NCI-H2029 treated with DMSO at 0.1 percent for 48 hours (cell line): ENCODE results near the gene TBCA.

Experiments
- DNase-seq: peaks from one replicate; lab custom pipeline; 2025; lab: John Stamatoyannopoulos, UW

TBCA gene, protein sequence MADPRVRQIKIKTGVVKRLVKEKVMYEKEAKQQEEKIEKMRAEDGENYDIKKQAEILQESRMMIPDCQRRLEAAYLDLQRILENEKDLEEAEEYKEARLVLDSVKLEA

DNA sequence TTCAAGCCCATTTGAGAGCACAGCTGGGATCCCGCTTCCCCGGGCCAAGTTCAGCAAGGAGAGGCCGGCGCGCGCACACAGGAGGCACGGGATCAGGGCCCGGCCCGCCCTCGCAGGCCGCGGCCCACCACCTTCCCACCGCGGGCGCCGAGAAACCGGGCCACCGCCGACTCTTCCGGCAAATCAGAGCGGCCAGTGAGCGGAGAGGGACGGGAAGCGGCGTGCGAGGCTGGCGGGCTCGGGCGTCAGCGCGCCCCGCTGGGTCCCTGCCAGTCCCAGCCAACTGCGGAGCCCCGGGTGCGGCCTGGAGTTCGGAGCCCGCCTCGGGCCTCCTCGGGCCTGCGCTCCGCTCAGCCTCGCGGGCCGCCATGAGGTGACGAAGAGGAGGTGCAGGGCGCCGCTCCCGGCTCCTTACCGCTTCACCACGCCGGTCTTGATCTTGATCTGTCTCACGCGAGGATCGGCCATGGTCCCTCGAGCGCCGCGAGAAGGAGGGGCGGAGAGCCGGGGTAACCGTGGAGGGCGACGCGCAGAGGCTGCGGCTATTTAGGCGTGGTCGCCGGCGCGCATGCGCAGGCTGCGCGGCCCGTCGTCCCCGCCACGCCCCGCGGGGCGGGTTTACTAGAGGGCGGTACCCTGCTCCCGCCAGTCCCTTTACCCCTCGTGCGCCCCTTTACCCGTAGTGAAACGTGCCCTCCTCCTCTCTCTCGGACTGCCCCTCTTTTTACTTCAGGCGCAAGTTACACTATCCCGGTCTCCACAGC lies at the start of gene TBCA:
TBCA (minus strand) TSS at position 550 of the 764 bp plus-strand sequence; CDS start at position 468, 82 bp downstream.
- DNase-seq: peak; percentile 54

DNA sequence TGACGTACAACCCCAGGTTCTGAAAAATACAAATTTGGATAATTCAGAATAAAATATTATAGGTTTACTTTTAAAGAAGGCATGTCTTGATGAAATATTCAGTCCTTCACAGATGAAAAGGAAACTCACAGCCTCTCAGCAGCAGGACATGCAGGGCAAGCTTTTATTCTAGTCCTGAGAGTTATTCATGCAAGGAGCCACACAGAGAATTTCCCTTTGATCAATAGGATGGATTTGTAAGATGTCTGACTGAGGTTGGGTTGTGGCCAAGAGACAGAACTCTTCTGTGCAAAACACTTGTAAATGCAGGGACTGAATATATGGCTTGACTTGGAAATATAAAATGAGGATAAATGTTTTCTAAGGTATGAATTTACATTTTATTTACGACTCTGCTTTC lies 48.8 kb upstream of the TBCA start:
- no peak for DNase-seq

DNA sequence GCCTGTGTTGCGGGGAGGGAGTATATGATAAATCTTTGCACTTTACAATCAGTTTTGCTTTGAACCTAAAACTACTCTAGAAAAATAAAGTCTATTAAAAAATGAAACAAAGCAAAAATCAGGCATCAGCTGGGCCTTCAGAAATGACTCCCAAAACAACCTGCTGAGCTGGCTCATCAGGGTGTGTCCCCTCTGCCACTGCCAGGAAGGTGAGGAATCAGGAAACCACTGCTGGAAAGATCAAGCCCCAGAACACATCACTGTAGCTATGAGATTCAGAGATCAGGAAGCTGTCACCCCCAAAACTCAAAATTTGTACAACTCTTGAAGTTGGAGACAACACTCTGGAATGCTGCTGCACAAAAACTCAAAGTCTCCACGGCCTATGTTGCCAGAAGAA lies 40.5 kb upstream of the TBCA start:
- DNase-seq: no peak

DNA sequence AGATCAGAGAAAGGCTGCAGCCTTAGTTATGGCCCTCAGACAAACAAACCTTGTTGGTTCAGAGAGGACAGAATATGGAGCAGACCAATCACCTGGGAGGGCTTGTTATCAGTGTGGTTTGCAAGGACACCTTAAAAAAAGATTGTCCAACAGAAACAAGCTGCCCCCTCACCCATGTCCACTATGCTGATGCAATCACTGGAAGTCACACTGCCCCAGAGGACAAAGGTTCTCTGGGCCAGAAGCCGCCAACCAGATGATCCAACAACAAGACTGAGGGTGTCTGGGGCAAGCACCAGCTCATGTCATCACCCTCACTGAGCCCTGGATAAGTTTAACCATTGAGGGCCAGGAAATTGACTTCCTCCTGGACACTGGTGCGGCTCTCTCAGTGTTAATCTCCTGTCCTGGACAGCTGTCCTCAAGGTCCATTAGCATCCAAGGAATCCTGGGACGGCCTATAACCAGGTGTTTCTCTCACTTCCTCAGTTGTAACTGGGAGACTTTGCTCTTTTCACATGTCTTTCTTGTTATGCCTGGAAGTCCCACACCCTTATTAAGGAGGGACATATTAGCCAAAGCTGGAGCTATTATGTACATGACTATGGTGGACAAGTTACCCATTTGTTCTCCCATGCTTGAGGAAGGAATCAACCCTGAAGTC lies 36.9 kb upstream of the TBCA start:
- DNase-seq: no peak

DNA sequence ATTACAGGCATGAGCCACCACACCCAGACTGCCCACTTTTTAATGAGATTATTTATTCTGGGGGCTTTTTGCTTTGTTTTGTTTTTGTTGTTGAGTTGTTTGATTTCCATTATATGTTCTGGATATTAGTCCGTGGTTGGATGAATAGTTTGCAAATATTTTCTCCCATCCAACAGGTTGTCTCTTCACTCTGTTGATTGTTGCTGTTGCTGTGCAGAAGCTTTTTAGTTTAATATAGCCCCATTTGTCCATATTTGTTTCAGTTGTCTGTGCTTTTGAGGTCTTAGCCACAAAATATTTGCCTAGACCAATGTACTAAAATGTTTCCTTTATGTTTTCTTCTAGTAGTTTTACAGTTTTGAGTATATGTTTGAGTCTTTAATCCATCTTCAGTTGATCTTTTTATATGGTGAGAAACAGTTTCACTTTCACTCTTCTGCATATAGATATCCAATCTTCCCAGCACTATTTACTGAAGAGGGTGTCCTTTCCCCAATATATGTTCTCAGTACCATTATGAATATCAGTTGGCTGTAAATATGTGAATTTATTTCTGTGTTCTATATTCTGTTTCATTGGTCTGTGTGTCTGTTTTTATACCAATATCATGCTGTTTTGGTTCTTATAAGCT lies 30.2 kb upstream of the TBCA start:
- DNase-seq: peak; percentile 25

DNA sequence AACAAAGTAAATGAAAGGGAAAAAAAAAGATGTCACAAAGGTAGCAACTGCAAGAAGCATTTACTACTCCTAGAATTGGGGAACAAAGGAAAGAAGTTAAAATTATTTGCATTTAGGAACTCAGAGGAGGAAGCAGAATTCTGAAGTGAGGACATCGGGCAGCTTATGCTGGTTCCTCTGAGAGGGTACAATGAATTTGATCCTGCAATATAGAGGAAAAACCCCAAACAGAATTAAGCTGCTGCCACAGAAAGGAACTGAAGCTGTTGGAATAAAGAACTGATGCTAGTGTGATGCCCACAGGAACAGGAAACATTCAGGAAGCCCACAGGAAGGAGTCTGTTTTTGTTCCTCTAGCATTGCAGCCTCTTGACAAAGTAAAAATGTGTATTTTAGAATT lies 22.3 kb upstream of the TBCA start:
- DNase-seq: no peak

DNA sequence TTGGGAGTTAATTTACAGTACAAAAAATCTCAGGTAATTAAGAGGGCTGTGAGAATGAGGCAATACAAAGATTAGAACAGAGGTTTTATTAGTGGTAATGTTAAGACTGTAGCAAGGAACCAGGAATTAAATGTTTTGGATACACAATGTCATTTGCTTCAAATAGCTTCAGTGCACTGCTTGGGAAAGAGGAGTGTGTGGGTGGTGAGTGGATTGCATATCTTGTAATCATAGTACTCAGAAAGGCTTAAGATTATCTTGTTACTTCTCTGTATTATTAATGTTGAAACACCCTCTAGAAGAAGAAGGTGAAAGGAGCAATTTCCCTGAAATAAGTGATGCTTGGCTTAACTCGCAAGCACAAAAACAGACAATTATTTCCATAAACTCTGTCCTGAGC lies 21.0 kb upstream of the TBCA start:
- no peak for DNase-seq

DNA sequence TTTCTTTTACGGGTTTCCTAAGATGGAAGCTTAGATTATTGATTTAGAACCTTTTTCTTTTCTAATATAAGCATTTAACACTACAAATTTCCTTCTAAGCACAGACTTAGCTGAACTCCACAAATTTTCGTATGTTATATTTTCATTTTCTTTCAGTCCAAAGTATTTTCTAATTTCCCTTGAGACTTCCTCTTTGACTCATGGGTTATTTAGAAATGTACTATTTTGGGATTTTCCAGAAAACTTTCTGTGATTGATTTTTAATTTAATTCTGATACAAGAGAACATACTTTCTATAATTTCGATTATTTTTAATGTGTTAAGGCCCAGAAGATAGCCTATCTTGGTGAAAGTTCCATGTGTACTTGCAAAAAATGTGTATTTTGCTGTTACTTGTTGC lies 19.7 kb upstream of the TBCA start:
- no peak for DNase-seq

DNA sequence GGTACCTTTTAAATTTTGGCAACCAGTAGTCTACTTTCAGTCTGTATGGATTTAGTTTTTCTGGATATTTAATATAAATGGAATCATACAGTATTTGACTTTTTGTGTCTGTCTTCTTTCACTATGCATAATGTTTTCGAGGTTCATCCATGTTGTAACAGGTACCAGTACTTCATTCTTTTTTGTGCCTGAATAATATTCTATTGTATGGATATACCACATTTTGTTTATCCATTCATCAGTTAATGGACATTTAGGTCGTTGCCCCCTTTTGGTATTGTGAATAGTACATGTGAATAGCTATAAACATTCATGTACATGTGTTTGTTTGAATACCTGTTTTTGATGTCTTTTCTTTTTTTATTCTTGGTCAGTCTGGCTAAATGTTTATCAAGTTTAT lies 19.1 kb upstream of the TBCA start:
- DNase-seq: no peak

DNA sequence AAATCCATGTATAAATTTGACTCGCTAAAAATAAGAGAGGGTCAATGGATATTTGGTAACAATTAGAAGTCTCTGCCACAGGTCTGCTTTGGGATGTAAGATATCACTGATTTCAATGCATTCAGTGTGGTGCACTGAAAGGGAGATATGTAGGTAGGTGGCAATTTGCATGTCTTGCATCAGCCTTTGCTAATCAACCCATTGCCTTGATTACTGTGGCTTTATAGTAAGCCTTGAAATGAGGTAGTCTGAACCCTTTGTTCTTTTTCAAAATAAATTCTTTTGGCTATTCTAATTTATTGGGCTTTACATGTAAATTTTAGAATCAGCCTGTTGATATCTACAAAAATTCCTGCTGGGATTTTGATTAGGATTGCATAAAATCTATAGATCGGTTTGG lies 15.8 kb upstream of the TBCA start:
- no peak for DNase-seq

DNA sequence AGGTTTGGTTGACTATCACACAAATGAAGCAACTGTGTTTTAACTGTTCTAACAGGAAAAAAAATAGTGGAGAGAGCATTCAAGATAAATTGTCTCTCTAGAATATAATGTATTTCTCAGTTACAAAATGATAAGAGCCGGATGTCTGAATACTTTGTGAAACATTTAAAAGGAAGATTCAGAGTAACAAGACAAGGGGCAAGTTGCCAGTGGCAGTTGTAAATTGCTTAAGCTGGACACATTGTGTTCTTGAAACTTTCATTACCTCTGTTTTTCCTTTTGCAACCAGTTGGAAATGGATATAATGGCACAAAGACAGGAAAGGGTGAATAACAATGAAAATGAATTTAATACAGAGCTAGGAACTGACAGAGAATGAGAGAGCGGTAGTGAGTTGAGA lies 15.2 kb upstream of the TBCA start:
- DNase-seq: no peak

DNA sequence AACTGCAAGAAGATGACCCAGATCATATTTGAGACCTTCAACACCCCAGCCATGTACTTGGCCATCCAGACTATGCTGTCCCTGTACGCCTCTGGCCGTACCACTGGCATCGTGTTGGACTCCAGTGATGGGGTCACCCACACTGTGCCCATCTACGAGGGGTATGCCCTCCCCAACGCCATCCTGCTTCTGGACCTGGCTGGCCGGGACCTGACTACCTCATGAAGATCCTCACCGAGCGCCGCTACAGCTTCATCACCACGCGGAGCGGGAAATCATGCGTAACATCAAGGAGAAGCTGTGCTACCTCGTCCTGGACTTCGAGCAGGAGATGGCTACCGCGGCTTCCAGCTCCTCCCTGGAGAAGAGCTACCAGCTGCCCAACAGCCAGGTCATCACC lies 9.1 kb upstream of the TBCA start:
- DNase-seq: no peak

DNA sequence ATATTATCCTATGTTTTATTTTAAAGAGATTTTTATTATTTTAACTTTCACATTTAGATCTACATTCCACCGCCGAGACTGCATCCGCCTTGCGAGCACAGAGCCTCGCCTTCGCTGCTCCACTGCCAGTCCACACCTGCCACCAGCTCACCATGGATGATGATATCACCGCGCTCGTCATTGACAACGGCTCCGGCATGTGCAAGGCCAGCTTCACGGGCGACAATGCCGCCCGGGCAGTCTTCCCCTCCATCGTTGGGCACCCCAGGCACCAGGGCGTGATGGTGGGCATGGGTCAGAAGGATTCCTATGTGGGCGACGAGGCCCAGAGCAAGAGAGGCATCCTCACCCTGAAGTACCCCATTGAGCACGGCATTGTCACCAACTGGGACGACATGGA lies 8.6 kb upstream of the TBCA start:
- no peak for DNase-seq

DNA sequence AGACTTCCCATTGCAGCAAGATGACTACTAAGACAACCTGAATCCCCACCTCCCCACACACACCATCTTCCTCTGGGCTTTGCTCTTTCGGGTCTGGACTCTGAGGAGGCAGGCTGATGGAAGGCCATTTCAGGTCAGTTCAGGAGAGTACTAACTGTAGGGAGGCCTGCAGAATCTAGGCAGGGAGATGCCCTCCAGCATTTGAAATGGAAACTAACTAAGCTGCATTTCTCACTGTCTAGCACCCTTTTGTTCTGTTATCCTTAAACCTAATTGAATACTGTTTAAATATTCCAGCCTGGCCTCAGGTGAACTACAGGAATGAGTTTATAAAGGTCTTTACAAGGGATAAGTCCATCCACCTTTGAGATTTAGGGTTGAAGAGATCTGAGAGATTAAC lies 4.9 kb upstream of the TBCA start:
- no peak for DNase-seq

DNA sequence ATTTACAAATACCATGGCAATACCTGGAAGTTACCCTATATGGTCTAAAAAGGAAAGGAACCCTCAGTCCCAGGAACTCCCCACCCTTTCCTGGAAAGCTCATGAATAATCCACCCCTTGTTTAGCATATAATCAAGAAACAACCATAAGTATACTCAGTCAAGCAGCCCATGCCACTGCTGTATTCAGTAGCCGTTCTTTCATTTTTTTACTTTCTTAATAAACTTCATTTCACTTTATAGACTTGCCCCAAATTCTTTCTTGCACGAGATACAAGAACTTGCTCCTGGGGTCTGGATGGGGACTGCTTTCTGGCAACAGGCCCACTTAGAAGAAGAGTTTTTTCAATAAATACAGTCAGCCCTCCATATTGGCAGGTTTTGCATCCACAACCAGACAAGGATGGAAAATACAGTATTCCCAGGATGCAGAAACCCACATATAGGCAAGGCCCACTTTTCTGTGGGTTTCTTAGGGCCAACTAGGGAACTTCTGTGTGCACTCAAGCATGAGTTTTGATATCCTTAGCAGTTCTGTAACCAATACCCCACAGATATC lies 2.8 kb upstream of the TBCA start:
- no peak for DNase-seq

DNA sequence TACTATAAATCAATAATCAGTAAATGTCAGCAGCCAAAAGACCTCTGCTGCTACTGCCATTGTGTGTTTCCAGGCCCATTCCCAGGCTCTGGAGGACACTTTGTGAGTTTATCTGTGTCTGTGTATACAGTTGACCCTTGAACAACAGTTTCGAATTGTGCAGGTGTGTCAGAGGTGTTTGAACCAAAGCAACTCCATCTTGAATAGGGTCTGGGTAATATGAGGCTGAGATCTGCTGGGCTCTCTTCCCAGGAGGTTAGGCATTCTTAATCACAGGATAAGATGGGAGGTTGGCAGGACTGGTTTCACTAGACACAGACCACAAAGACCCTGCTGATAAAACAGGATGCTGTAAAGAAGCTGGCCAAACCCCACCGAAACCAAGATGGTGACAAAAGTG lies 2.3 kb upstream of the TBCA start:
- no peak for DNase-seq

DNA sequence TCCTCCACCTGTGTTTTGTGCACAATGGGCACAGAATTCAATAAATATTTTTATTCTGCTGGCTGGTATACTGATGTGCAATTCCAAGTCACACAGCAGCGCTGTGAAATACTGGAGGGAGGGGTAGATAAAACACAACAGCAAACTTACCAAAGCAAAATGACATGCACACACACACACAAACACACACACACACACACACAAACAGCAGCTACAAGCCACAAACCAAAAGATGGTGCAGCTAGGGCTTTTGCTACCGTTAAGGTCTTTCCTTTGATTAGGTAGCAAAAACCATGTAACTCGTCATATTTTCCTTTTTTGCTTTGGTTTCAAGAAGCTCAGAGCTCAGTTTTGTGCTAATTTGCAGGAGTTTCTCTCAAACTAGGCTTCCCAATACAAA lies 1.8 kb upstream of the TBCA start:
- no peak for DNase-seq

DNA sequence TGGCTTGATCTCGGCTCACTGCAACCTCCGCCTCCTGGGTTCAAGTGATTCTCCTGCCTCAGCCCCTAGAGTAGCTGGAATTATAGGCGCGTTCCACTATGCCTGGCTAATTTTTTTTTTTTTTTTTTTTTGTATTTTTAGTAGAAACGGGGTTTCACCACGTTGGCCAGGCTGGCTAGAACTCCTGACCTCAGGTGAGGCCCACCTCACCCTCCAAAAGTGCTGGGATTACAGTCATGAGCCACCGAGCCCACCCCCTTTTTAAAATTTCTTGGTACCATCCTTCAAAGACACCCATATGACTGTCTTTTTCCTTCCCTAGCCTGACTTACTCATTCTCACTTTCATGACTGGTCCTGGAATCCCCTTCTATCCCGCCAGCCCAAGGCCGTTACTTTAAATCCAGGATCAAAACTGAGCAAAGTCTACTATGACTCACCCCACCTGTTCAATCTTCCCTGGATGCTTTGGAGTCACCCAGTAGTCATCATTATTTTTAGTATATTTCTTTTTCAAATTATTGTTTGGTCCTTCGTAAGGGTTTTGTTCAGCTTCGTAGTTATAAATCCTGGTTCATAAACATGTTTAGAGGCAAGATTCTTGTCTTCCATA lies 1.2 kb upstream of the TBCA start:
- DNase-seq: no peak

DNA sequence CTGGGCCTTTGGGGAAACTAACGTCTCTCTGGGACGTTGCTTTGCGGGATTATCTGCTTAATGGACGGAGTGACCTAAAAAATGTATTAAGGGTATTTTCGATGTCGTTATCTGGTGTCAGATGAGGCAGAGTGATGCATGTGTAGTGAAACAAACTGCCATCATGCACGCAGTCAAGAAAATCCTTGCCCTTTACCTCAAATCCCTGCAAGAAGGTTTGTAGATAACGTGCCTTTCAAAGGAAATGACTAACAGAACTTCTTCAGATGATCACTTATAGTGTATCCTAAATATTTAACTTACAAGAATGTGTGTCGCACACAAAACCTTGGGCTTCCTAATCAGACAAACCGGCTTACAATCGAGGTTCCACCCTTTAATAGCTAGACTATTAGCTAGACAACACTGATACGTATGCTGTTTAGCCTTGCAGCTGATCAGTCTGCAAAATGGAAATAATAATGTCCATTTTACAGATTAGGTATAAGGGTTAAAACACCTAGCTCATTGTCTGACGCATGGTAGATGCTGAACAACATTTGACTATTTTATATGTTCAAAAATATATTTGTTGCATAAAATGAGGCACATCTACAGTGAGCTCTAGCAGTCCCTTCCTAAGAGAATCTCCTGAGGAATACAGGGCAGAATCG lies 541 bp upstream of the TBCA start:
- DNase-seq: no peak

DNA sequence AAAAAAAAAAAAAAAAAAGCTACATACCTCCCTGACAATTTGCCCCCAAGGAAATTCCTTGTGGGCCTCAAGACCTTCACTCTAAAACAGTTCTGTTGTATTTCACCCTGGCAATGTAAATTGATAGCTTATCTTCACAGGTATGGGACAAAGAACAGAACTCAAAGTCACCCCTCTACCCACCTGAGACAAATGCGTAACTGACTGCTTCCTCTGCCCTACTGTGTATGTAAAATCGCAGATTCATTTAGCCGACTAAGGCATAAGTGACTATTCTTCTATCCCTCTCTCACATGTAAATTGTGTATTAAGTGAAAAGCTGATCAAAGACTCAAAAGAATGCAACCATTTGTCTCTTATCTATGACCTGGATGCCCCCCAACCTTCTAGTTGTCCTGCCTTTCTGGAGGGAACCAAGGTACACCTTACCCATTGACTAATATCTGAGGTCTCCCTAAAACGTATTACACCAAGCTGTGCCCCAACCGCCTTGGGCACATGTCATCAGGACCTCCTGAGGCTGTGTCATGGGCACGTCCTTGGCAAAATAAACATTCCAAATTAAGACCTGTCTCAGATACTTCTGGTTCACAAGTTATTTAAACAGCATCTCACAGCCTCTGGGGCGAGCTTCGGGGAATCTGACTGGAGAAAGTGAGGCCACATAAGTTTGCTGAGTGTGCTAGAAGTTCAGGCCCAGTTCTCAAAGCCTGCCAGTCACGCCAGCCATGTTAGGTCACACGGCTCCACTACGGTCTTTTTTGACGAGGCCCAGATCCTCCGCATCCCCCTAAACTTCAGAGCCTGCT lies 954 bp downstream of the TBCA start:
- DNase-seq: no peak

DNA sequence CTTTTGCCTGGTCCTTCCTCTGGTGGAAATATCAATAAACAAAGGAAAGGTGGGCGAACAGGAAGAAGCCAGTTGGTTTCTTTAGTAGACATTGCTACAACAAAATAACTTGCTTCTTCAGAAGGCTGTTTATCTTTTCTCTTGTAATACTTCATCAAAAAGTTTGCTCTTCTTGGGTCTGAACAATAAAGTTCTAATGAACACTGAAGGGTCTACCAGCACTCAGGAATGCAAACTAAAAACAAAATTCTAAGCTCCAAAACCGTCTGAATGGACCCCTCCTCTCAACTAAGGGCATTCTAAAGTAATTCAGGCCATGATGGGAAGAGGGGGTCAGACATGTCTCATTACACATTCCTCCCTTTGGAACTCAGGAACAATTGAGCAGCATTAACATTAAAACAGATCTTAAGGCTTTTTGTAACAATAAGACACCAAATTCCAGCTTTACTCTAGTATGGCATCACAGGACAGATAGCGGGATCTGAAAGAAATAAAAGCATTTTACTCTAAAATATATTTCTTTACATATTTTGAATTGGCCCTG lies 2.3 kb downstream of the TBCA start:
- no peak for DNase-seq
